HPDE6-E6E7 (cell line): ENCODE data around the gene COL6A3.

Experiments used
- DNase-seq: peaks from one replicate; pipeline ENCODE4 v3.0.0; 2011; ENCODE audit warnings: missing footprints; ENCODE audit errors: extremely low spot score

Gene COL6A3

DNA sequence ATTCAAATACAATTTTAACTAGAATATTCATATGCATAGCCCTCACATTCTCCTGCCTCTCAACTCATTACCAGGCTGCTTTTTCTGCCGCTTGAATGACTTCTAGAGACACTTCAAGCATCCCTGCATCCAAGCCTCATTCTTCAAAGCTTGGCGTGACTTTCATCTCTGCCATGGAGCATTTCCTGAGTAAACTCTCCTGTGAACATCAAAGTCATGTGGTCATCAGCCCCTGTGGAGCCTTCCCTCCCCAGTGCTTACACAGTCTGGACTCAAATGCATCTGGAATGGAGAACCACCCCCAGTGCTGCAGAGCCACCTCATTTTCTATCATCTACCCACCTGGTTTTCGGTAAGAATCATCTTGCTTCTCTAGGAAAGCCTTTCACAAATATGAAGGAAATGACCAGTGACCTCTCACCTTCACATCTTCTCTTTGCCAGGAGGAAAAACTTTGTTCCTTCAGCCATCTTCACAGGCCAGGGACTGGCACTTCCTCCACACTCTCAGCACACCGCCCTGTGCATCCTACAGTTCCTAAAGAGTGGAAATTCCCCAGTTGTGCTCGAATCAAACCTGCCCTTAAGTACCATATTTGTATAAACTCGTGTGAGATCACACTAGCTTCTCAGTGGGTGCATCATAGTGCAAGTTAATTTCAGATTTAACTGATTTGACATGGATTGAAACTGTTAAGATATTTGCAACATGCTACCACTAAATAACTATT lies 116.4 kb downstream of the COL6A3 start:
- no peak for DNase-seq

GRCh38 chr2:237296756-237297155 lies 117.2 kb downstream of the COL6A3 start:
- no peak for DNase-seq

- DNase-seq = no peak
These were observed 118.0 kb downstream of the COL6A3 start for GRCh38 chr2:237295889-237296480.

DNA sequence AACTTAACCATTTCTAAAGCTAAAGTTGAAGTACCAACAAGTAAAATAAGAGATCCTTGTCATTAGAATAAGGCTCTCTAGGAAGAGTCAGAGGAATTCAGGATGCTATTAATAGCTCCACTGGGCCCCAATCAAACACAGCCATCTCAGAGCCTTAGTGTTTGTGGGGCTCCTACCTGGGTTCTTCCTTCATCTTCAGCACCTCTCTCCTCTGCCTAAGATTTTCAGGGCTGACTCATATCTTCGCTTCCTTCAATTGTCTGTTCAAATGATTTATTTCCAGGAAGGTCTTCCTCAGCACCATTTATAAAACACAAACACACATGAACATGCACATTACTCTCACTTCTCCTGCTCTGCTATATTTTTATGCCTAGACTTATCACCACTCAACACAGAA lies 119.5 kb downstream of the COL6A3 start:
- no peak for DNase-seq

GRCh38 chr2:237293978-237294377 lies 120.0 kb downstream of the COL6A3 start:
- no peak for DNase-seq

- peak; percentile 83 for DNase-seq
These were observed 122.7 kb downstream of the COL6A3 start for GRCh38 chr2:237291138-237291792.

DNA sequence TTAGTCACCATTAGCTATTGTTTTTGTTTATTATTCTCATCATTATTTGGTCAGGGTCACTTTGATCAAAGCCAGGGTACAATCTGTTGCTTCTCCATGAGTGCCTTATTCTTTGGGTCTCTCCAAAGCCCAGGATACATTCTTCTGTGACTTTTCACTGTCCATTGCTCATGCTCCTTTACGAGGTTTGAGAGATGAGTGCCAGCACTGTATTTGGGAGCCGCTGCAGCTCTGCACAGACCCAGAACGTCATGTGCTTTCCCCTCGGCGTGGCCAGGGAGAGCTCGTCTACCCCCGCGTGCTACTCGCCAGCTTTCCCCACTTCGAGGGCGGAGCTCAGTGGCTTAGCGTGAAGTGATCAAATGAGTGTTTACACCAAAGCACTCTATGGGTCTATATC lies 123.7 kb downstream of the COL6A3 start:
- DNase-seq = no peak

DNA sequence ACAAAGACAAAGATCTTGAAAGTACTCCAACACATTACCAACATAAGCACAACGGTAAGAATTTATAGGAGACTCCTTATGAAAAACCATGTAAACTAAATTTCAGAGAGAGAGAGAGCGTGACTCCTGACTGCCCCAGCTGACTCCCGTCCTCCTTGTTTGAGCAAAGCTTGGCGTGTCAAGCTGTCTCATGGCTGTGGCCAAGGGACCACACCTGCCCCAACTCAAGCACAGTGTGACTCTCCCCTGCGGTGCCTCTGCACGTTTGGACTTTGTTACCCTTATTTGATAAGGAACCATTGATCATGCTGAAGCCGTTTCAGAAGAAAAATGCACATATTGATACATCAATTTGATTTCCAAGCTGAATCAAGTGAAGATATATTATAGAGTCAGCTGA lies 124.8 kb downstream of the COL6A3 start:
- DNase-seq = no peak

DNA sequence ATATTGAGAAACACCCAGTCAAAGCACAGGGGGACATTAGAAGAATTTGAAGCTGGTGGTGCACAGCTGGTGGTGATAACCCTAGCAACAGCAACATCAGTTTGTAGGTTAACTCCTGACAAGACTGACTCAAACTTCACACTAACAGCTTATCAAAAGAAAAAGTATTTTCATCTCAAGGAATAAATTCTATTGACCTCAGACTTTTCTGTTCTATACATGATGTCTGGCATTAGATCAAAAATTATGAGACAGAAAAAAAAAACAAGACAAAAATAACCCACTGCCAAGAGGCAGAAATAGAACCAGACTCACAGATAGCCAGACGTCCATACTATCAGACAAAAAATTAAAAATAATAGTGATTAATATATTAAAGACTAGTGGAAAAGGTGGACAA lies 126.1 kb downstream of the COL6A3 start:
- no peak for DNase-seq

DNA sequence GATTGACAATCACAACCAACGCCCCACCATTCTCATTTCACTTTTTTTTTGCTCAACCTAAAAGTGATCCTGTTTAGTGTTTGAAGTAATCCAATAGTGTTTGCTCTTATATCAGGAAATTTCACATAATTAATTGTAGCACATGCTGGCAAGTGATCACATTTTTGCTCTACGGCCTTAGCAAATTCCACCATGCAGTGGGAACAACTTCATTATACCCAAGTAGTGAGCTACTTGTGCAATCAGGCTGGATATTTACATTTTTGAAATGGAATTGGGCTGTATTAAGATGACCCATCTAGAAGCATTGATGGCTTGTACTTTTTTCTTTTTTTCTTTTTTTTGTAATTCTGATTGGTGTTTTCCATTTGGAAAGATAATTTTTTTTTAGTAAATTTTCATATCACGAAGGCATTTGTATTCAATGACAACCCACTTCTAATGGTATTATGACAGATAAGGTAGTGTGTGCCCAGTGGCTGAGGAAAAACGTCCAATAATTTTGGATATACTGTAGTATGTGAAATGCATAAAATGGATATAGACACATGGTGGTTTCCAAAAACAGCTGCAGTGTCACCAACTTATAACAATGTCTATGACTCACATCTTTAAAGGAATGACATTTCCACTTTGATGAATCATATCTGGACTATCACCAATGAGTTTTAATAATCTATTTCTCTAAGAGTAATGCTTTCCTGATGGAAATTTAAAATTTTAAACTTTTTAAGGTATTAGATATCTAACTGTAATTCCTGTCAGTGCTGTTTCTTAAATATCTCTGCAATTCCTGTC lies 130.6 kb downstream of the COL6A3 start:
- no peak for DNase-seq

DNA sequence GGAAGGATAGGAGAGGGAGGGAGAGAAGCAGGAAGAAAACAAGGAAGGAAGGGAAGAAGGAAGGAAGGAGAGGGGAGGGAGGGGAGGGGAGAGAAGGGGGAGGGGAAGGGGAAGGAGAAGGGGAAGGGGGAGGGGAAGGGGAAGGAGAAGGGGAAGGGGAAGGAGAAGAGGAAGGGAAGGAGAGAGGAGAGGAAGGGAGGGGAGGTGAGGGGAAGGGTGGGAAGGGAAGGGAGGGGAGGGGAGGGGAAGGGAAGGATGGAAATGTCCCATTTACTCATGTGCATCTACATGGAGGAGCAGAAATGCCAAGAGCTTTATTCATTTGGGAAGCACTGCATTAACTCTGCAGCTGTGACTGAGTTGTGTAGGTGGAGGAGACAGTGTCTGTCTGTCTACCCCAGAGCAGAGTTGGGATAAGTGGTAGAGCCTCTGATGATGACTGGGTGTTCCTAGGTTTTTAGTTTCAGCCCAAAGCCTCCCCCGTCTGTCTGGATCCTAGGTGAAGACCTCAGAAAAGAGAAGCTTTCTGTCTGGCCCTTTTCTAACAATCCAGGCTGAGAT lies 131.3 kb downstream of the COL6A3 start:
- DNase-seq = no peak

DNA sequence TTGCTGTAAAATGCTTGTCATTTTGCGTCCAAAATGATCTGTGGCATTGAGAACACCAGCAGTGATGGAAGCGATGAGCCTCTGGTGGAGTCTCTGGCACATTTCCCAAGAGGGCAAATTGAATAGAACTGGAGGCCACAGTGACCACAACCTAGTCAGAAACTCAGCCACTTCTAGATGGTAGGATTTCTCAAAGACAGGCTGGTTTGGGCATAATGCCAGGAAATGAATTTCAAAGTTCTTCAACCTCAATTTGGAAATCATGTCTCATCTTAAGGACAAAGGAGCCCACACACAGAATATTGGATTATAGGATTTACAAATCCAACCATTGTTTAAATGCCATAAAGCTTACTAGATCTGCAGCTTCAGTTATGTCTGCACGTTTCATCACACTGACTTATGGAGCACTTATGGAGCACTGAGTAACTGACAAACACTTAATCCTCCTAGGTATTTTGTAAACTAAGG lies 132.1 kb downstream of the COL6A3 start:
- DNase-seq = no peak

DNA sequence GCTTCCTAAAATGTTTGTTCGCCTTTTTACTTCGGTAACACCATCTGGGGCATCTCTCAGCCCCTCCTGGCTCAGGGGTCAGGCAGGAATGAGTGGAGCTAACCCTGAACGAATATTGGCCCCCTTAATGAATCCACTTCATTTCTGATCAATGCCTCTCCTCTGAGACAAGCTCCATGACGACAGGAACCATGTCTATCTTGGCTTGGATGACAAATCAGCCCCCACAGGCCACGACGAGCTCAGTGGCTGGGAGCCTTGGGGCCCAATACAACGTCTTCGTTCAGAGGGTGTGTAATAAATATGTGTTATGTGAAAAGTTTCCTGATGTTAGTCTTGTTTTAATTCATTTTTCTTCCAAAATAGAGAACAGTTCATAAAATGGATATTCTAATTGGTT lies 133.0 kb downstream of the COL6A3 start:
- DNase-seq = no peak

DNA sequence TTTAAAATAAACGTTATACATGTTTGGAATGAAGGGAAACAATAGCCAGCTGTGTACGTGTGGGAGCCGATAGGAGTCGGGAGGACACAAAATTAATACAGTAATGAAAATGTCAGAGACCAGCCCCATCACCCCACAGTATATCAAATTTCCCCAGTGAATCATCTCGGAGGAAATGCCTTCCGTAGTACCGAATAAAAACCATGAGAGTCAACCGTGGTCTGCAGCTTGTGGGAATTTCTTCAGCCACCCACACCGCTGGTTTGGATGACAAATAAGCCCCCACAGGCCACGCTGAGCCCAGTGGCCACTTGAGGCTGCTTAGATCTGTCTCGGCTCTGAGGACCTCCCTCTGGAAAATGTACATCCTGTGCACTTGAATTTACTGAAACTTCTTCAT lies 133.7 kb downstream of the COL6A3 start:
- DNase-seq = no peak

GRCh38 chr2:237279012-237279768 lies 134.8 kb downstream of the COL6A3 start:
- no peak for DNase-seq

- no peak for DNase-seq
These were observed 135.4 kb downstream of the COL6A3 start for GRCh38 chr2:237278568-237278967.

- no peak for DNase-seq
These were observed 137.1 kb downstream of the COL6A3 start for GRCh38 chr2:237276716-237277490.
